Astrocyte (in vitro differentiated cells and primary cell): ENCODE results near the gene WDR7.

Experiments
- EZH2 ChIP-seq: IDR thresholded peaks from 2 replicates; pipeline ENCODE4 v1.6.1; 2012; ENCODE audit warnings: mild to moderate bottlenecking, low read length, inconsistent platforms; ENCODE audit not compliant: insufficient read depth
- TF ChIP-seq, protein P1 (sequence below): IDR thresholded peaks from 2 replicates; pipeline ENCODE4 v1.5.1; 2011; ENCODE audit warnings: low read depth, mild to moderate bottlenecking, inconsistent platforms, low read length, moderate library complexity; ENCODE audit not compliant: insufficient read depth

DNA sequence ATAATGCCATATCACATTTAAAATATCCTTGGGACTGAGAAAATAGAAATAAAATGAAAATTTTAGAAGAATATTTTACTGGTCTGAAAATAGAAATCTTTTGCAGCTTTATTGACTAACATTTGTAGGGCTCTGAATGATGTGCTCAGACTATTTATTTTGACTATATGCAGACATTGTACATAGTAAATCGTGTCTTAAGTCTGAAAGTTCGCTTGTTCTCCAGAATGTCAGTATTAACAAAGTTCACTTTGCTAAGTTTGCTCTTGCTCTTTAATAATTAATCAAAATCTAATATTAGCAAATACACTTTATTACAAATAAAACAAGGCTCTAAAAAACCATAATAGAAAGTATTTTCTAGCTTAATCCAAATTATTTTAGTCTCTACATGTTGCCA, 219.8 kb downstream of the WDR7 start:
- TF ChIP-seq, protein P1, sequence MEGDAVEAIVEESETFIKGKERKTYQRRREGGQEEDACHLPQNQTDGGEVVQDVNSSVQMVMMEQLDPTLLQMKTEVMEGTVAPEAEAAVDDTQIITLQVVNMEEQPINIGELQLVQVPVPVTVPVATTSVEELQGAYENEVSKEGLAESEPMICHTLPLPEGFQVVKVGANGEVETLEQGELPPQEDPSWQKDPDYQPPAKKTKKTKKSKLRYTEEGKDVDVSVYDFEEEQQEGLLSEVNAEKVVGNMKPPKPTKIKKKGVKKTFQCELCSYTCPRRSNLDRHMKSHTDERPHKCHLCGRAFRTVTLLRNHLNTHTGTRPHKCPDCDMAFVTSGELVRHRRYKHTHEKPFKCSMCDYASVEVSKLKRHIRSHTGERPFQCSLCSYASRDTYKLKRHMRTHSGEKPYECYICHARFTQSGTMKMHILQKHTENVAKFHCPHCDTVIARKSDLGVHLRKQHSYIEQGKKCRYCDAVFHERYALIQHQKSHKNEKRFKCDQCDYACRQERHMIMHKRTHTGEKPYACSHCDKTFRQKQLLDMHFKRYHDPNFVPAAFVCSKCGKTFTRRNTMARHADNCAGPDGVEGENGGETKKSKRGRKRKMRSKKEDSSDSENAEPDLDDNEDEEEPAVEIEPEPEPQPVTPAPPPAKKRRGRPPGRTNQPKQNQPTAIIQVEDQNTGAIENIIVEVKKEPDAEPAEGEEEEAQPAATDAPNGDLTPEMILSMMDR = no peak
- no peak for TF ChIP-seq EZH2
